ENCODE results near the gene RNF150.

Gene RNF150

DNA sequence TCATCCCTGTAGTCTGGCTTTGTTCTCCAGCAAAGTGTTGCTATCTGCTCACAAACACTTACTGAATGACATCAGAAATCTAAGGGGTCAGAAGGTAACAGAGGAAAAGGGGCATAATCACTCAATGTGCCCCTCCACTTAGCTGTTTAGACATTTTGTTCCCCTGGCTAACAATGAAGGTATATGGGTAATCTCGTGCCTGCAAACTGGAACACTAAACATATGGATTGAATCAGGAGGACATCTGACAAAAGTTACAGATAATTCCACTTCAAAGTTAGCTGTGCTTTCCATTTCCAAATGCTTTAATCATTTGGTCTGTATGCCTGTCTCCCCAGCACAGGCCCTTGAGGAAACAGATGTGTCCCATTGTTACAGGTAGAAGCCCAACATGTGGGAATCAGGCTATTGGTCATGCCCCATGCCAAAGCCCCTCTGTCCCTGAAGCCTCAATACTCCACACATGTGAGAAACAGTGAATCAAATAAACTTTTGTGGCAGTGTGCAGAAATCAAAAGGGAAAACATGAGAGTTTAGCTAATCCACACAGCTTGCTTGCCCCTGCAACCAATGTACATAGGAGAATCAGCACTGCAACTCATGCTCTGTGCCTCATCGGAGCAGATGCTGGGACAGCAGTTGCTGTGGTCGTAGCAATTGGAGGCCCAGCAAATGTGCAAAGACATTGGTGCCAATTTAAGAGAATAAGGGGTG is 111.7 kb downstream of the RNF150 start:
- DNase-seq: no peak

DNA sequence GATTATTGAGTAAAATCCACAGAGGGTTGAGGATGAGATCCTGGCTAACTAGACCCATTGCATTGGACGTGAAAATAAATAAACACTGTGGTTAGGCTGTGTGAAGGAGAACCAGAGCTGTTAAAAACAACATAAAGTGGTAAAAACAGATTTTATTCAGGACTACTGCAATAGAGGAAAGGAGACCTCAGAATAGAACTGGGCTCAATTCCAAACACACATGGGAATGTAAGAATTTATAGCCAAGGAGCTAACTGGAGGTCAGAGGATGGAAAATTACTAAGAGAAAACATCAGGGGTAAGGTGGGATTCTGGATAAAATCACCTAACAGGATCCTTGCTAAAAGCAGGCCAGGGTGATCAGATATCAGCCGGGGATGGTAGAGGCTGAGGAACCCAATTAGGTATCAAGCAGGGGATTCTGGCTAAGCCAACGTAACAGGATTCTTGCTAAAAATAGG is 112.4 kb downstream of the RNF150 start:
- DNase-seq: no peak

DNA sequence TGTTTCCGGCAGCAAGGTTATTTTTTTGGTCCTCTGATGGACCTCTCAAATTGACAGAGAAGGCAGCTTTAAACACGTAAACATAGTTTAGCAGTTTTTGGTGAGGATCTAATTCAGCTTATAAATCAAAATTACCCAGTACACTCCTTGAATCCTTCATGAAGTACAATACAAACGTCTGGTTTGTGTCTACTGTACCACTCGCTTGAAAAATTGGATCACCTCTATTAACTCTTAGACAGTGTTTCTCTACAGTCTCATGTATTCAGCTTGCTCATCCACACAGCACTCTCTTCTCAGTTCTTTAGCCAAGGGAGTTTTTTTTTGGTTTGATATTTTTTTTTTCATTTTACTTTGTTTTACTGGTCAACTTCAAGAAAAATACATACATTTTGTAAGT is 113.5 kb downstream of the RNF150 start:
- no peak for DNase-seq

DNA sequence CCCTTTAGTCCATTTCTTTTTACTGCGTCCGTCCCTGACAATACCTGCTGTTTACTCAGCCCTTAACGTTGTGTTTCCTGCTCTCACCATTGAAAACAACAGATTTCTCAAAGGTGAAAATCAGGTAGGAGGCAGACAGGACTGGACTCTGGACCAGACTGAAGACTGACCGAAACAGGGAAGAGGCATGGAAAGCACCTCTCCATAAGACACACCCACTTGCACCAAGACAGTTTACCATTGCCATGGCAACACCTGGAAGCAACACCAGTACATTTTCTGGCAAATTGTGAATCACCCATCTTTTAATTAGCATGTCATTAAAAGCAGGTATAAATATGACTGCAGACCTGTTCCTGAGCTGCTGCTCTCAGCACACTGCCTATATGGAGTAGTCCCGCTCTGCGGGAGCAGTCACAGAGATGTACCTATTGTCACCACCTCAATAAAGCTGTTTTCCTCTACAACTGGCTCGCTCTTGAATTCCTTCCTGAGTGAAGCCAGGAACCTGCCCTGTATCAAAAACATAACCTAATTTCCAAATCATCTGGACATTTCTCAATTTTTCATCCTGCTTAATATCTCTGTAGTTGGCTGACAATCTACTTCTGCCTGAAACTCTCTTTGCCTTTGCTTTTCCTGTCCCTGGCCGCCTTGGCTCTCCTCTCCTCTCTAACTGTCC is 117.0 kb downstream of the RNF150 start:
- DNase-seq: no peak

DNA sequence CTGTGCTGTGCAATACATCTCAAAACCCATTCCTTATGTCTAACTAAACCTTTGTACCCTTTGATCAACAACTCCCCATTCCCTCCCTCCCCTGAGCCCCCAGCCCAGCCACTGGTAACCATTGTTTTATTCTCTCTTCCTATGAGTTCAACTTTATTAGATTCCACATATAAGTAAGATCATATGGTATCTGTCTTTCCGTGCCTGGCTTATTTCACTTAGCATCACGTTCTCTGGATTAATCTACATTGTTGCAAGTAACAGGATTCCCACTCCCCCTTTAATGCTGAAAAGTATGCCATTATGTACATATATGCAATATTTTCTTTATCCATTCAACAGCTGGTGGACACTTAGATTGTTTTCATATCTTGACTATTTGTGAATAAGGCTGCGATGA is 119.4 kb downstream of the RNF150 start:
- no peak for DNase-seq

DNA sequence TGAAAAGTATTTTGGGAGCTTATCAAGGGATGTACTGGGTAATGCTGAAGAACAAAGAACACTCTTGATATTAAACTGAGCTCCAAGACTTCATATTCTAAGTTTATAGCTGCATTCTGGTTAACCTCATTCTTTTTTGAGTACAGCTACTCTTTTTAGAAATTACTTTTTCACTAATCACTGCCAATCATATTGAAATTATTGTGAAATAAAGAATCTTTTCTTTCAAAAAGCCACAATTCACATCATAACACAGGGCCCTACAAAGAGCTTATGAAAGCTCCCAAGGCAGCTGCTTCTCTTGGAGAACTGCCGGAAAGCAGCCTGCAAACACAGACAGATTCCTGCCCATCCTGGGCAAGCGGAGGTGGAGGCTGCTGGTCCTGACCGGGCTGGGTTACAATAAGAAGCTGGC is 121.4 kb downstream of the RNF150 start:
- no peak for DNase-seq

DNA sequence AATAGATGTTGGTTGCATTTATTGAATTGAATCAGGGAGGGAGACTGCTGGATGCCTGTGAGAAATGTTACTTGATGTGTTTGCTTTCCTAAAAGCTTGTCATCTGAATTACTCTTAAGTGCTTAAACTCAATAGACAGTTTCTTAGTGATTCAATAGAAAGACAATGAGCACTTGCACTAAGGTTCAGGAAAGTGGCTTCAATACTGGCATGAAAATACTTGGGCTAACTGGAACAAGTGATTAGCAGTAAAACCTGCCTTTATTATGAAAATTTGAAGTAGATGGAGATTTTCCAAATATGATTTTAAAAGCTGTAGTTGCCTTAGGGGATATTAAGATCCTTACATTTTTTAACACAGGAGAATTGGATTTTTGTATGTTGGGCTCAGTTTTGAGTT is 123.3 kb downstream of the RNF150 start:
- DNase-seq: no peak

DNA sequence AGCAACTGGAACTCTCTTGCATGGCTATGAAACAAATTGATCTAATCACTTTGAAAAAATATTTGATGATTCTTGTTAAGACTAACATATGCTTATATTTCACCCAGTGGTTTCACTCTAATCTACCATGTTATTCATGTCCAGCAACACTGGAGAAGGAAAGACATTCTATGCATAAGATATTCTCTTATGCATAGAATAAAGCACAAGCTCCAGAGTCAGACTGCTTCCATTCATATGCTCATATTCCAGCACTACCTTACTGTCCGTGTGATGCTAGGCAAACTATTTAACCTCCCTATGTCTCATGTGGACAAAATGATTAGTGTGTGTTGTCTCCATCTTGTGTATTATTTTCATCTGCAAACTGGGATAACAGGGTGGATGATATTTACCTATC is 124.1 kb downstream of the RNF150 start:
- DNase-seq: no peak

DNA sequence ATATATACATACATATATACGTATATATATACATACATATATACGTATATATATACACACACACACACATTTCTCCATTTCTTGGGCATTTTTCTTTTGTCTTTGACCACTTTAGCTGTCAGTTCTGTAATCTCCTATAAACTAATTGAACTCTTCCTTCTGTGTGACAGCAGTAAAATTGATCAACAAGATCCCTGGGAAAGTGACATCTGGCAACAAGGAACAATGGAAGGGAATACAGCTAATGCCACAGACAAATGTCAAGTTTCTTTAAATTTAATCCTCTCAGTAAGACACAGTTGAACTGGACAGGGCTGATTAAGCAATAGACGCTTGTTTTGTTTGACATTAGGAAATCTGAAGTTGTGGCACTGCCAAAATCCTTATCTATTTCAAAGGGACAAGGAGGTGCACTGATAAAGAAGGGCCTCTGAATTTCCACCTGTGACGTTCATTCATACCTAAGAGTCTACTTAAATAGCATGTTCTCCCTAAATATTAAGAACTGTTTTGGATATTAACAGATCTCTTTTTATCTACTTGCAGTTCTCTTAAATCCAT is 126.9 kb downstream of the RNF150 start:
- DNase-seq: no peak

DNA sequence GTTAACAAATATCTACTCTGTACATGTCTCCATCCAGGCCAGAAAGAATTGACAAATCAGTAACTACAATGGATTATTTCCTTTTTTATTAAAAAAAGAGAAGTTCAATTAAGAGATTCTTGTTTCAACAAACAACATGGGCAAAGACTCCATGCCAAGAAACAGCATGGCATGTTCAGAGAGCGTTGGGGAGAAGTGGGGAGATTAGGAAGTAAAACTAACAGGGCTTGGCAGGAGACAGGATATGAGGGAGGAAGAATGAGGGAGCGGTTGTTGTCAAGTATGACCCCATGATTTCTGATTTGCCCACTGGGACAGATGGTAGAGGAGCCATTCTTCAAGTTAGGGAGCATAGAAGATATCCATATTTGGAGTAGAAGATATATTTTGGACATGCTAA is 128.4 kb downstream of the RNF150 start:
- no peak for DNase-seq

DNA sequence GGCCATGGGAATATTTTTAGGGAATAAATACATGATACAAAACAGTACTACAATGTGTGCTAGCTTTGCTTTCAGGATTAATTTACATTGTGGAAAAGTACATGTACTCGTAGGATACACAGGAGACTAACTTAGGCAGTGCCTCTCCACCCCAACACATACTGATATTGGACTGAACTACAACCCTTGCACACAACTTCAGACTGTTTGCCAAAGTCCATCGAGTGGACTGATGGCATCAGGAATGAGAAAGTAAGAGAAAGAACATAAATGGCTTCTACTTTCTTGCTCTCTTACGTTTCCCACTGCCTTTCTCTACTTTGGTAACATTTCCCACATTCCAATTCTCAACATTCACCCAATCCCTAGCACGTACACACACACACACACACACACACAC is 130.1 kb downstream of the RNF150 start:
- no peak for DNase-seq

DNA sequence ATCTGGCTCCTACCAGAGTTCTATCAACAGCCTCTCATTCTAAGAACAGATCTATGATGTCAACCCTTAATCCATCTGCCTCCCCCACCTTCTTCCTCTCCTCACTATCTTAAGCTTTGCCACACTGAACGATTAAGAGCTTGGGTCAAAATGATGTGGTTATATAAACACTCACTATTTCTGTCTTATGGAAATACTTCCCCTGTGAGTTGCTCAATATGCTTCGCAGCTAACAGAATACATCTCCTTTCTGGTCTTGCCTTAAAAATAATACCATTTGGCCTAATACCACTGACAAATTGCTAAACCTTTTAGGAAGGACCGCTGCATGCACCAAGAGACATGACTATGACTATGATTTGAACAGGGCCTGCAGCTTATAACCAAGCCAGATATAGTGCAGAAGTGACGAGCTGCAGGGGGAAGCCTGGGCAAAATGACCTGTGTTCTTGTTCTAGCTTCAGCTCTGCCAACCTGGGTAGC is 130.9 kb downstream of the RNF150 start:
- no peak for DNase-seq

DNA sequence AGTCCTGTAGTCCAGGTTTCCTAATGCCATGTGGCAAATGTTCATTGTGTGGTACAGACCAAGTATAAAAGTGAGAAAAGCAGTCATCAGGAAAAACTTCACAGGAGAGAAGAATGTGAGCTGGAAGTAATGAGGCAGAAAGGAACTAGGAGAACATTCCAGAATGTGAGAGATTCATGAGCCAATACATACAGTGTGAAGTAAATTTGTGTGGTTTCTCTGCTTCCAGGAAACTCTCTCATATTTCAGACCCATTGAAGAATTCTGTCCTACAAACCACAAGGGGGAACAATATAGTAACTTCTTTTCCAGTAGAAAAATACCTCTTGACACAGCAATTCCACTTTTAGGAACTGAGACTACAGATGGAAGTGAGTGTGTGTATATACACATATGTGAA is 136.5 kb downstream of the RNF150 start:
- no peak for DNase-seq

DNA sequence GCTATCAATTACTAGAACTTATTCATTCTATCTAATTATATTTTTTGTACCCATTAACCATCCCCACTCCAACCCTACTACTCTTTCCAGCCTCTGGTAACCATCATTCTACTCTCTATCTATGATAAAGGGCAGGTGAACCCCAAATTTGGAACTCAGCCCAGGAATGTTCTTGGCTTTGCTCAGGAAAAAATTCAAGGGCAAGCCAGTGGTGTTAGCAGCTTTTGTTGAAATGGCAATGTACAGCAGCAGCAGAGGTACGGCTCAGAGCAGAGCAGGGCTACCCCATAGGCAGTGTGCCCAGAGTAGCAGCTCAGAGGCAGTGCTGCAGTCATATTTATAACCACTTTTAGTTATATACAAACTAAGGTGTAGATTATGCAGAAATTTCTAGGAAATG is 138.2 kb downstream of the RNF150 start:
- DNase-seq: no peak

DNA sequence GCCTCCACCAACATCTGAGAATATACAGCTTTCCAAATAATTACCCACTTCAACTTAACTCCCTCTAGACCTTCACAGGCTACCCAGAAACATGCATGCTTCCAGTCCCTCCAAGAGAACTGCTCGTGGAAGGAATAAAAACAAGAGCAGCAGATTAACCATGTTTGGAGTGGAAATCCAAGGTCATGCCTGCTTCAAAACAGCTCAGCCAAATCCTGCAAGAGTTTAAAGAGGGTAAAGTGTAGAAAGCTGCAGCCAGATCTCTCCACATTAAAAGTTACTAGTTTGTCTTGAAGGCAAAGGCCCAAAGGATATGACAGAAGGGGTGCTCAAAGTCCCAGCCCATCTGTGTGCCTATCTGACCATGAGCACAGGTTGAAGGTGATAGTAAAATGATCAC is 139.3 kb downstream of the RNF150 start:
- DNase-seq: no peak

DNA sequence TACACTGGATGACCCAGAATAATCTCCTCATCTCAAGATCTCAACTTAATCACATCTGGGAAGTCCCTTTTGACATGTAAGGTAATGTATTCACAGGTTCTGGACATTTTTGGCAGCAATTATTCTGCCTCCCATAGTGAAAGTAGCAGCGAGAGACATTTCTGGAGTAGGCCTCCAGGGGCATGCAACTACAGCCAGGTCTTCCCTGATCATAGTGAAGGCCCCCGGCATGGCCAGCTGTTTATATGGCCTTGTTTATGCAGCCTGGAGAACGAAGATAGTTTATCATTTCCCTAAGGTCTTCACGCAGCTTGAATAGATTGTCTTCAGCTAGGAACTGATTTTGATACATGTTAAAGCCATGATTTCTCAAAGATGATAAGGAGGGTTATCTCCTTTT is 139.9 kb downstream of the RNF150 start:
- DNase-seq: no peak

DNA sequence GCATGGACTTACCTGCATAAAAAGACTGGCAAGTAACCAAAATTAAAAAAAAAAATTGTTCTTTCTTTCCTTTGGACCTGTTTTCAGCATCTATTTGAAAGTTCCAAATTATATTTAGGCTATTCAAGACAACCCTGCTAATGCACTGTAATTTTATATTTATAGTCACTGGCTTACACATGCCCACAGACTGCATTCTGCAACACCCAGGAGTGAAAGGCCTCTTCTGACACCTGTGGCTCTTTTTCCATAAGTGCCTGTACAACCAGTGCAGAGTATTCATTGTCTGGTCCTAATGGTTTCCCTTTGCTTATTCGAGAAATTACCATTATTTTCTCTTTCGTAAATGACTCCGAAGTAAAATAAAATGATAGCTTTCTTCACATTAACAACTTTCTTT is 143.3 kb downstream of the RNF150 start:
- no peak for DNase-seq

DNA sequence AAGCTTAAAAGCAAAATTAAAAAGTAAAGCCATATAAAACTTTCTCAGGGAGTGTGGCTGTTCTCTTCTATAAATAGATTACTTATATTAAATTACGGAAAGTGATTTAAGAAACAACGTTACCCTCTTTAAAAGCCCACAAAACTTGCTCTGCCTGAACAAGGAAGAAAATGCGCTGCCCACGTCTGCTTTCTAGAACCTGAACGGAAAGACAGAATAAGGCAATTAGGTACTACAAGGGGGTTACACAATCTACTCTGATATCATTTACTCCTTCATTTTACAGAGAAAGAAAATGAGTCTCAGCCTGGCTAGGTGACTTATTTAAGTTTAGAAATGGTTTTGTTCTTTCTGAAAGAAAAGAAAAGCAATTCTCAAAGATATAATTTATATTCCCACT is 147.2 kb downstream of the RNF150 start:
- no peak for DNase-seq

DNA sequence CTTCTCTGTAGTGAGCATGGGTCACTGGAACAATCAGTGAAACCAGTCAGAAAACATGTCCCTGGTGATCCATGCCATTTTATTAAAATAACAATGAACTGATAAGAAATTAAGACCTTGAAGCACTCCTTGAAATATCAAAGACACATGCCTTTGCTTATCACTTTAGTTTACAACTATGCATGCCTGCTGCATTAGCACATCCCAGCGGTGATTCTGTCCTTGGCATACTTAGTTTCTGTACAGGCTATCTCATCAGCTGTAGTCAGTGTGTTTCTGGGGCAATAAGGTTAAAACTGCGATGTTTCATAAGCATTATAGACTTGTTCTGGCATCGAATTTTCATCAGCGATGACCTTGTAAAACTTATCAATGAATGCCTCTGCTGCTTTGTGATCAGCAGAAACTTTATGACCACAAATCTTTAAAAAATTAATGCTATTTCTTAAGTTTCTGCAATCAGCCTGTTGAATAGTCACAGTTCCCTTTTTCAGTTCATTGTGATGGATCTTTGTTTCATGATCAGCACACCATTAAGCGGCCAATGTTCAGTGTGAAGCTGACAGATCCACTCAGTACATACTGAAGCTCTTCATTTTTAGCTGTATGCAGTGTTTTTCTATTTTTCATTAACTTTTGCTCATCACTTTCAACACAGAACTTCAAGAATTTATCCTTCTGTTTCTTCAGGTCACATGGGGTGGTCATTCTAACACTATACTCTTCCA is 150.5 kb downstream of the RNF150 start:
- no peak for DNase-seq

DNA sequence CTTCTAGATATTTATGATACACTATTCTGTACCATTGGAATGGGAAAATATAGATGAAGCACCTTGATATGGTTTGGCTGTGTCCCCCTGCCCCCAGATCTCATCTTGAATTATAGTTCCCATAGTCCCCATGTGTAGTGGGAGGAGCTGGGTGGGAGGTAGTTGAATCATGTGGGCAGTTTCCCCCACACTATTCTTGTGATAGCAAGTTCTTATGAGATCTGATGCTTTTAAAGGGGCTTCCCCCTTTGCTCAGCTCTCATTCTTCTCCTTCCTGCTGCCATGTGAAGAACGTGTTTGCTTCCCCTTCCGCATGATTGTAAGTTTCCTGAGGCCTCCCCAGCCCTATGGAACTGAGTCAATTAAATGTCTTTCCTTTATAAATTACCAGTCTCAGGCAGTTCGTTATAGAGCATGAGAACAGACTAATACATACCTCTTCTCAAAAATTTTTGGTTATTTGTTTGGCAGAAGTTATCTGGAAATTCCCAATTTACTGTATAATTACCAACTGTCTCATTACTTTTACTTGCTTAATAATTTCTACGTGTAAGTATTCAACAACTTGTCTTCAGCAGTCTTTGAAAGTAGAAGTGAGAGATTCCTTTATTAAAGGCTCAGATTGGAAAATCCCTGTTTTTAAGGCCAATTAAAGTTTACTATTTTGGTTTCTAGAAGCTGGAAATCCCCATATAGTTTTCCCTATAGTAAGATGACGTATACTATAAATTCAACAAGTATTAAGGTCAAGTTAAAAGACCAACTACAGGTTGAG is 152.7 kb downstream of the RNF150 start:
- DNase-seq: no peak

DNA sequence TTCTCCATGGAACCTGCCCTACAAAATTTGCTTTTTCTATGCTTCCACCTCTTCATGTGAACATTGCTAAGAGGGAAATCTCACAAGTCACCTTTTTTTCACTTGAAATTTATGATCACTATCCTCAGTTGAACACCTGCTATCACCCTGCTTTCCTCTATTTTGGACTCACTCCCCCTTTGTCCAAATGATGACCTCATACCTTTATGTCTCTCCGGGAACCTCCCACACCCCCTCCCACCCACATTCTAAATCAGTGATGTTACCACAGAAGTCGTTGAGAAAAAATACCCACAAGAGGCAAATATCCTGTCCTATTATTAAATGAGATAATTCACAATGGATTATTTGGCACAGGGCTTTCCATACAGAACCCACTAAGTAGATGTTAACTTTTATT is 156.5 kb downstream of the RNF150 start:
- DNase-seq: no peak

DNA sequence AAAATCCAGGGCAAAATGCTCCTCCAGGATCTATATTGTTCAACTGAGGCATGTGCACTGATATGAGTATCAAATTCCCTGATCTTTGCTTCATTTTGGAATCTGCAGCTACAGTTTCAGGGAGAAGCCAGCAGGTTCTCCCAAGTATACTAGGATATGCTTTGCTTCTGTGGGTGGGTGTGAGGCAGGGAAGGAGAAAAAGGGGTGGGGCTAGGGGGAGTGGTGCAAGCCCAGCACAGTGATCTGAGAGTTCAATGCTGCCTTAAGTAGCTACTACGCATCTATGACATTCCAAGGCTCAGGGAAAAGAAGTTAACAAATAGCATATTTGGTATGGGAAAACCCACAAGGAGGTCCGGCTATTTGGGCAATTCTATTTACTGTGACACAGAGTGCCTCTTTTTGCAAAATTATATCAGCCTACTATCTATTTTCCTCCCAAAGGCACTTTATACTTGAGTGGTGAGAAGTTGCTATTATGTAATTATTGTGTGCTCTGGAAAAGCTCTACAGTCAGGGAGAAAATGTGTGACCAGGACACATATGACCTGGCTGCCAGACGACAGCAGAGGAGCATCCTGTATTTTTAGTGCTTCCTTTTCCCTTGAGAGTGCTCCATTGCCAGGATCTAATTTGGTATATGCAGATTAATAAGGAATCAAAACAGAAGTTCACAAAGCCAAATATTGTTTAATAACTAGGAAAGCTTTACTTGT is 162.0 kb downstream of the RNF150 start:
- DNase-seq: no peak

Measured in activated CD8-positive, alpha-beta memory T cell treated with anti-CD3 and anti-CD28 coated beads, Interleukin-2, amount 50 U/mL, for 4 hours (primary cell).